HG03066 (cell line): ENCODE data around the gene ASCC1.

ENCODE experiments used
- ATAC-seq: cut with Tn5 transposase; IDR thresholded peaks from one replicate; pipeline ENCODE4 v1.9.1; 2021; ENCODE audit warnings: low read depth; ENCODE audit not compliant: unreplicated experiment

The ASCC1 gene

DNA sequence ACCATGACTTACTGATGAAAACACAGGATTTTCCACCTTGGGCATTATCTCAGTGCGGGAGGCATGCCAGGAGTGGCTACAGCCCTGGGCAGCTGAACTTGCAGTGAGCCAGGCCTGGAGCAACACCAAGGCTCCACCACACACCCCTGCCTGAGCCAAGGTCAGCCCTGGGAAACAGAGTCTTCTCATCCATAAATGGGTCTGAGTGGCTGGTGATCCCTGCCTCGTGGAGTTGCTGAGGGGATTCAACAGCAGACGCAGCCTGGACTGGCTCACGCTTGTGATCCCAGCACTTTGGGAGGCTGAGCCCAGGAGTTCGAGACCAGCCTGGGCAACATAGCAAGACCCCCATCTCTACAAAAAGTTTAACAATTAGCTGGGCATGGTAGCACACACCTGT lies 160.0 kb downstream of the ASCC1 start:
- ATAC-seq = no peak

DNA sequence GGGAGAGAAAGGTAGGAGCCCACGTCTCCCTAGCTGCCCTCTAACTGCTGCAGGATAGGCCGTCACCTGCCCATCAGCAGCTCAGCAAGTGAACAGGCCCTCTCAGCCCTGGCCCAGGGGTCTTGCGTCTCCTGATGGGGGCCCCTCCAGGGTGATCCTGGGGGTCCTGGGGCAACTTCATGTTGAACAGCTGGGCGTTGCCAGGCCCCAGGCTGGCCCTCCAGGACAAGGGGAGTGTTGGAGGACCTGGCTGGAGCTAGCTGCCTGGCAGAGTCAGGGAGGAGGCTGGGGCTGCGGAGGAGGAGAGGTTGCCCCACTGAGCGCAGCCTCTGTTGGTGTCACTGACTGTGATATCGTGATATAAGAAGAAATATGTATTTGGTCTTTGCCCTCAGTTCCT lies 162.4 kb downstream of the ASCC1 start:
- ATAC-seq = no peak

DNA sequence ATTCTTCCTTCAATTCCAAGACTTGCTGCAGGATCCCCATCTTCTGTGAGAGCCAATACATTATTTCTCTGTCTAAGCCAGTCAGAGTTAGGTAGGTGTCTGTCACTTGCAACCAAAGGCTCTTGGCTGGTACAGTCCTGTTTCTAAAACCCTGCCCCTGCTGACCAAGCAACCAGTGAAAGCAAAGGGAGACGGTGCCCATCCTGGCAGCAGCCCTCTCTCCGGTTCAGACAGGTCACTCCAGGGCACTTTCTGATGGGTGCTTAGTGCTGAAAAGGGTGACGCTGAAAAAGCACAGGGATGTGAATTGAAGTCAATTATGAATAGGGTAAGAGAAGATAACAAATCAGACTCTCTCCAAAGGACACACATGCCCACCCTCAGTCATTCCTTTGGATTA lies 165.2 kb downstream of the ASCC1 start:
- ATAC-seq = no peak

DNA sequence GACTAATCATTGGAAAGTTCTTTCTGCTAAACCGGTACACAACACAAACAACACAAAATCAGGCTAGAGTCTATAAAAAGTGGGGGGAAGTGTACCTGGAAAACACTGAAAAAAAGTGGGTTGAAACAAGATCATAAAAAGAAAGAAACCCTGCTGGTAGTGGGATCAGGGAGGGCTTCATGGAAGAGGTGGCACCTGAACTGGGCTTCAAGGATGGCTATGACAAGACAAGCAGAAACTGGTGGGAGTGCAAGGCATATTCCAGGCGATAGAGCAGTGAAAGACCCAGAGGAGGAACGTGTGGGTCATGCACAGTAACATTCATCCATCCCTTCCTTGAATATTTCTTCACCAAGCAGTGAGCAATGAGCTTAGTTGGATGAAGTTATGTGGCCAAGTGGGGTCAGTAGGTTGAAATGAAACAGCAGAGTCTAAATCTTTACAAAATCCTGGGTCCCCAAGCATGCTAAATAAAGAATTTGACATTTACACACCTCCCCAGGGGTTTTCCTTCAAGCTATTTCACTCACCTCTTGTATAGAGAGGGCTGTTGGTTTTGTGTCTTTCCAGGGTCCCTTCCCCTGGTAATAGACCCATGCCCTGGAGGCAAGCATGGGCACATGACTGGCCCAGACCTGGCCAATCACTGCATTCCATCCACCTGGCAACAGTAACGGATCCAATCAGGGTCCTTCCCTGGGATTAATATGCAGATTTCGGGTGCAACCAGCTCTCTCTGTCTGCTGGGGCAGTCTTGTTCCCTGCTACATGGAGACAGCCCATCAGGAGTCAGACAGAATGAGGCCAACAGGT lies 165.9 kb downstream of the ASCC1 start:
- no peak for ATAC-seq

DNA sequence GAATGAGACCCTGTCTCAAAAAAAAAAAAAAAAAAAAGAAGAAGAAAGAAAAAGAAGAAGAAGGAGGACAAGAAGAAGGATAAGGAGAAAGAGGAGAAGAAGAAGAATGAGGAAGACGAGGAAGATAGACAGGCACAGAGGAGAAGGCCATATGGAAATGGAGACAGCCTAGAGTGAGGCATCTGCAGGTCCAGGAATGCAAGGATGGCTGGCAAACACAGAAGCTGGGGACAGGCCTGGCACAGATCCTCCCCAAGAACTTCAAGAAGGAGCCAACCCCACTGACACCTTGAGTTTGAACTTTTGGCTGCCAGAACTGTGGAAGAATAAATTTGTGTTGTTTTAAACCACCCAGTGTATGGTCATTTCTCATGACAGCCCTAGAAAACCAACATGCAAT lies 166.6 kb downstream of the ASCC1 start:
- ATAC-seq = no peak

DNA sequence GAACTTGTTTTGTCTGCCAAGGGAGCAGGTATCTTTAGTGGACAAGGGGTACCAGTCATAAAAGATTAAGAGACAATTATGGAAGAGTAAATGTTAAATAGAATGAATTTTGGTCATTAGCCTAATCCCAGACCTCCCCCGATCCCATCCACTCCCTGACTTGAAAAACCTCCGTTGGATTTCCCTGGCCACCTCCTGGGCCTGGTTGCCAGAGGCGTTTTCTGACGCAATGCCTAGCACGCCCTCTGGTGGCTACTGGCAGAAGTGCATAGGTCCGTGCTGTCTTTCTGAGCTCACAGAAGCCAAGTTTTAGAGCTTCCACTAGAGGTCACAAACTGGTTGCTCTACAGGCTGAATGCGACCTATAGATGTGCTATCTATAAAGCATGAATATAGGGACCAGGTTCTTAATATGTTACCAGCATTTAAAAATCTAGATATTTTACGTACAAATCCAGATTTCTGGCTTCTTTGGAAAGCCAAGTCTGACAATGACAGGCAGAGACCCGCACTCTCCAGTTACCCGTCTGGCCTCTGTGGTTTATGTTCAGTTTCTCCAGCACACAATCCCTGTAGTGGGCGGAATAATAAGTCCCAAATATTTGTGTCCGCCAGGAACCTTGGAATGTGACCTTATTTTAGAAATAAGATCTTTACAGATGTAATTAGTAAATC lies 167.5 kb downstream of the ASCC1 start:
- no peak for ATAC-seq
